8988T (cell line): Measurements from ENCODE around the gene DOP1B.
"Not testable (repeated sequence)": the region's sequence is repeated elsewhere in the genome, so short reads cannot be mapped to it uniquely, and the experiment has no call there.

ENCODE experiments used
- DNase-seq: peaks from one replicate; pipeline ENCODE4 v3.0.0; 2011

The DOP1B gene, protein sequence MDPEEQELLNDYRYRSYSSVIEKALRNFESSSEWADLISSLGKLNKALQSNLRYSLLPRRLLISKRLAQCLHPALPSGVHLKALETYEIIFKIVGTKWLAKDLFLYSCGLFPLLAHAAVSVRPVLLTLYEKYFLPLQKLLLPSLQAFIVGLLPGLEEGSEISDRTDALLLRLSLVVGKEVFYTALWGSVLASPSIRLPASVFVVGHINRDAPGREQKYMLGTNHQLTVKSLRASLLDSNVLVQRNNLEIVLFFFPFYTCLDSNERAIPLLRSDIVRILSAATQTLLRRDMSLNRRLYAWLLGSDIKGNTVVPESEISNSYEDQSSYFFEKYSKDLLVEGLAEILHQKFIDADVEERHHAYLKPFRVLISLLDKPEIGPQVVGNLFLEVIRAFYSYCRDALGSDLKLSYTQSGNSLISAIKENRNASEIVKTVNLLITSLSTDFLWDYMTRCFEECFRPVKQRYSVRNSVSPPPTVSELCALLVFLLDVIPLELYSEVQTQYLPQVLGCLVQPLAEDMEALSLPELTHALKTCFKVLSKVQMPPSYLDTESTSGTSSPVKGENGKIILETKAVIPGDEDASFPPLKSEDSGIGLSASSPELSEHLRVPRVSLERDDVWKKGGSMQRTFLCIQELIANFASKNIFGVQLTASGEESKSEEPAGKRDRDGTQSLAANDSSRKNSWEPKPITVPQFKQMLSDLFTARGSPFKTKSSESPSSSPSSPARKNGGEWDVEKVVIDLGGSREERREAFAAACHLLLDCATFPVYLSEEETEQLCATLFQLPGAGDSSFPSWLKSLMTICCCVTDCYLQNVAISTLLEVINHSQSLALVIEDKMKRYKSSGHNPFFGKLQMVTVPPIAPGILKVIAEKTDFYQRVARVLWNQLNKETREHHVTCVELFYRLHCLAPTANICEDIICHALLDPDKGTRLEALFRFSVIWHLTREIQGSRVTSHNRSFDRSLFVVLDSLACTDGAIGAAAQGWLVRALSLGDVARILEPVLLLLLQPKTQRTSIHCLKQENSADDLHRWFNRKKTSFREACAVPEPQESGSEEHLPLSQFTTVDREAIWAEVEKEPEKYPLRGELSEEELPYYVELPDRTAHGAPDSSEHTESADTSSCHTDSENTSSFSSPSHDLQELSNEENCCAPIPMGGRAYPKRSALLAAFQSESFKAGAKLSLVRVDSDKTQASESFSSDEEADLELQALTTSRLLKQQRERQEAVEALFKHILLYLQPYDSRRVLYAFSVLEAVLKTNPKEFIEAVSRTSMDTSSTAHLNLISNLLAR (N-terminal part only)

DNA sequence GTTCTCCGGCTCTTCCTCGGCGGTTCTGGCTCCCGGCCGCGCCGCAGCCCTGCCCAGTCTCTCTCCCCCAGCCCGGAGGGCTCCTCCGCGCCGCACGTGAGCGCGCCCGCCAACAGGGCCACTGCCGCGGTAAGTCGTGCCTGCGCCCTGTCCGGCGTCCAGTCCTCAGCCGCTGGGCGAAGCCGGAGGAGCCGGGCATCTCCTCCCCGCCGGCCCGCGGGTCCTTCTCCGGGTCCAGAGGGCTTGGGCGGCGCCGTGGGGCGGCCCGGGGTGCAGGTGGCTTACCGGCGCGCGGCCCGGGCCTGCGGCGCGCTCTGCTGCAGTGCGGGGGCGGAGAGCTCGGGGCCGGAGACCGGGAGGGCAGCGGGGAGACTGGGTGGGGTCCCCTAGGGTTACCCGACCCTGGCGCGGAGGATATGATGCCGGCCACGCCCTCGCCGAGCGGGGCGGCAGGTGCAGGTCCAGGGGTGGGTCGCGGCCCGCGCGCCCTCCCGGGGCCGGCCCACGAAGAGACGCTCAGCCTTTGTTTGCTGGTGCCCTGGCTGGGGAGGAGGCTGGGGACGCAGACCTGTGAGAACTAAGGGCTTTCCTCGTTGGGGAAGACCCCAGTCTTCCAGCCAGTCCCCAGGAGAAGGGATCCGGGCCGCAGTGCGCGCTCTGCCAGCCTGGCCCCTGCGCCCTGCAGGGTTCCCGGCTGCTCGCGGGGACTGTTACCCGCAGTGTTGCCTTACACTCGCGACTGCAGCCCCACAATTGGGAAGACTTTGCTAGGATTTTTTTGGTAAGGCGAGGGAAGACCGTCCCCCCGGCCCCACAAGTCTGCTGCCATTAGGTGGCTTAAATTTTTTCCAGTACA lies at the start of gene DOP1B:
TSS of gene DOP1B (plus strand) at position 10 of the 856 bp plus-strand sequence. CDS start 7,910 bp downstream, outside the sequence.
- peak; percentile 26 for DNase-seq

DNA sequence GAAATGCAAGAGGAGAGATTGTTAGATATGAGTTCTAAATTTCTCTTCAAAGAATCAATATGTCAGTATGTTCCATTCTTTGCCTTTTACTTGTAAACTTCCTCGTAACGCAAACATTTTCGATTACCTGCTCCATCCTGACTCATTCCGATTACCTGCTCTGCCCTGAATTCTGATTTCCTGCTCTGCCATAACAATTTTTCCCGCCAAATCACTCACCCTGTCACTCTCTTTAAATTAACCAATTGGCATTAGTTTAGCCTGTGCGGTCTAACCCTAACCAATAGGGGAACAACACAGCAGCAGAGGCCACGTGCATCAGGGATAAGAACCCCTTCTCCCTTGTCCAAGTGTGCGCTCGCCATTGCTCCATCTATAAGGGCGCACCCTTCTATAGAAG lies 46.8 kb upstream of the DOP1B start:
- no peak for DNase-seq

DNA sequence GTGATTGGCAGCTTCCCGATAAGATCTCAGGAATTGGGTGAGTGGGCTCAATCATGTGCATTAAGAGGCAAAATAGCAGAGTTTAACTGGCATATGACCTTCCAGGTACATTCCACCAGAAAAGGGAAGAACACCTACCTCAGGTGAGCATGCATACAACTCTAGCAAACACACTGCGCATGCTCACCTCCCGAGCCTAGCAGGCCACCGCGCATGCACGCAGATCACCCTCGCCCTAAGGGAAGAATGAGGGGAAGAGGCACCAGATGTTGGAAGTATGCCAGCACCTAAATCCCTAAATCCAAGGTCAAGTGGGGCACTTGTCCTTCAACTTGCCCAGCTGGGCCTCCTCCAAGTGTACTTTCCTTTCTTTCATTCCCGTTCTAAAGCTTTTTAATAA lies 45.4 kb upstream of the DOP1B start:
- DNase-seq: no peak

DNA sequence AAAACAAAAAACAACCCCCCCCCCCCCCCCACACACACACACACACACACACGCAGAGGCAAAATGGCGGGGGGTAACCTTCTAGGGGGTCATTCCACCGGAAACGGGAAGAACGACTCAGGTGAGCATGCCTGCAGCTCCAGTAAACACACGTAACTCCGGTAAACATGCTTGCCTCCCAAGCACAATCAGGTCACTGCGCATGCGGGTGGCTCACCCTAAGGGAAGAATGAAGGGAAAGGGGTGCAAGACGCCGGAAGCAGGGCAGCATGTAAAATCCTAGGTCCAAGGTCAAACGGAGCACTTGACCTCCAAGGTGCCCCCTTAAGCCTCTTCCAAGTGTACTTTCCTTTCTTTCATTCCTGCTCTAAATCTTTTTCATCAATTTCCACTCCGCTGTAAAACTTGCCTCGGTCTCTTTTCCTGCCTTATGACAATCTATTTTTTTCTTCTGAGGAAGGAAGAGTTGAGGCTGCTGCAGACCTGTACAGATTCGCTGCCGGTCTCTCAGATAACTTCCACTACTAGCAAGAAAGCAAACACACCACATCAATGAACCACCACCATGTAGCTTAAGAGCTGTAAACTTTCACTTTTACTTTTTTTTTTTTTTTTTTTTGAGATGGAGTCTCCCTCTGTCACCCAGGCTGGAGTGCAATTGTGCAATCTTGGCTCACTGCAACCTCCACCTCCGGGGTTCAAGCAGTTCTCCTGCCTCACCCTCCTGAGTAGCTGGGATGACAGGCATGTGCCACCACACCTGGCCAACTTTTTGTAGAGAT lies 42.8 kb upstream of the DOP1B start:
- no peak for DNase-seq

DNA sequence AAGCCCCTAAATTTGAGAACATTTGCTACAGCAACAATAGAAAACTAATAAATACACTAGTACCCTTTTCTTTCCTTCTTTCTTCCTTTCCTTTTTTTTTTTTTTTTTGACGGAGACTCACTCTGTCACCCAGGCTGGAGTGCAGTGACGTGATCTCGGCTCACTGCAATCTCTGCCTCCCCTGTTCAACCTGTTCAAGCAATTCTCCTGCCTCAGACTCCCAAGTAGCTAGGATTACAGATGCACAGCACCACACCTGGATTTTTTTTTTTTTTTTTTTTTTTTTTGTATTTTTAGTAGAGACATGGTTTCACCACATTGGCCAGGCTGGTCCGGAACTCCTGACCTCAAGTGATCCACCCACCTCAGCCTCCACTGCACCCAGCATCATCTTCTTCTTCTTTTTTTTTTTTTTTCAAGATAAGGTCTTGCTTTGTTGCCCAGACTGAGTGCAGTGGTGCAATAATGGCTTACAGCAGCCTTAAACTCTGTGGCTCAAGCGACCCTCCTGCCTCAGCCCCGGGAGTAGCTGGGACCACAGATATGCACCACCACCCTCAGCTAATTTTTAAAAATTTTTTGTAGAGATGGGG lies 41.4 kb upstream of the DOP1B start:
- DNase-seq: no peak

DNA sequence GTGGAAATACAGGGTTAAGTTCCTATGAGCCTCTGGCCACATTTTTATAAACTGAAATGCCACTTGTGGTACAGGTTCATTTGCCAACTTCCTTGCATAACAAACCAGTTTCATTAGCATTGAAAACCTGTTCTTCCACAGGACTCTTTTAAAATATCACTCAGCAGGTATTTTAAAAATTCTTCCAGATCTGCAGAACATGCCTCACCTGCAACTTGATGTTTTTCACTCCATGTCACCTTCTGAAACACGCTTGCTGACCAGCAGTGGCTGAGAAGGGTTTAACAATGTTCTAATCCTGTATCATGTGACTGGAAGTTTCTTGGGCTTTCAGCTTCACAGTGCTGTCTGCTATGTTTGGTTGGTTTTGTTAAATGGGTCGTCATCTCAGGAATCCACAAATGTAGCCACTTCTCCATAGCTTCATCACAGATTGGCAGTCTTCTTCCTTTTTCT lies 39.3 kb upstream of the DOP1B start:
- no peak for DNase-seq

DNA sequence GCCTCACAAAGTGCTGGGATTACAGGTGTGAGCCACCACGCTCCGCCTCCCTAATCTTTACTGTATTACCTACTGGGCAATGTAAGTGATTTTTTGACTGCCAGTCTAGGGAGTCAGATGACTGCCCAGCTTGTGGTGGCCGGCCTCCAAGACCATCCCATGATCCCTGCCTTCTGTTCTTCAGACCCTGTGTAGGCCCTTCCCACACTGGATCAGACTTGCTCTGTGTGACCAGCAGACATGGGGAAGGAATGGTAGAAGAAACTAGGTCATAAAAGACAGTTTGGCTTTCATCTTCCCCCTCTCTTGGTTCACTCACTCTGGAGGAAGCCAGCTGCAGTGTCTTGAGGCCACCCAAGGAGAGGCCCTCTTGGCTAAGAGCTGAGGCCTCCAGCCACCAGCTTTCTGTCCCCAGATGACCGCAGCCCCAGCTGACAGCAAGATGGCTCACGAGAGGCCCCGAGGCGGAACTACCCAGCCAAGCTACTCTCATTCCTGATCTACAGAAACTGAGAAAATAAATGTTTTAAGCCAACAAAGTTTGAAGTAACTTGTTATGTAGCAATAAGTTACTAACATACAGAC lies 36.2 kb upstream of the DOP1B start:
- no peak for DNase-seq

DNA sequence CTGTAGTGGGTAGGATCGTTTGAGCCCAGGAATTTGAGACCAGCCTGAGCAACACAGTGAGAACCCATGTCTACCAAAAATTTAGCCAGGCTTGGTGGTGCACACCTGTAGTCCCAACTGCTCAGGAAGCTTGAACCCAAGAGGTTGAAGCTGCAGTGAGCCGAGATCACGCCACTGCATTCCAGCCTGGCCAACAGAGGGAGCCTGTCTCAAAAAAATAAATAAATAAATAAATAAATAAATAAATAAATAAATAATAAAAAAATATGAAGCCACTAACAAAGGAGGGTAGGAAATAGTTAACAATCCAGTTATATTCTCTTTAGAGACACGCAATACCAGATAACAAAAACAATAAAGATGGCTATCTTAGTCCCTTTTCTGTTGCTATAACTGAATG lies 33.6 kb upstream of the DOP1B start:
- DNase-seq: no peak

DNA sequence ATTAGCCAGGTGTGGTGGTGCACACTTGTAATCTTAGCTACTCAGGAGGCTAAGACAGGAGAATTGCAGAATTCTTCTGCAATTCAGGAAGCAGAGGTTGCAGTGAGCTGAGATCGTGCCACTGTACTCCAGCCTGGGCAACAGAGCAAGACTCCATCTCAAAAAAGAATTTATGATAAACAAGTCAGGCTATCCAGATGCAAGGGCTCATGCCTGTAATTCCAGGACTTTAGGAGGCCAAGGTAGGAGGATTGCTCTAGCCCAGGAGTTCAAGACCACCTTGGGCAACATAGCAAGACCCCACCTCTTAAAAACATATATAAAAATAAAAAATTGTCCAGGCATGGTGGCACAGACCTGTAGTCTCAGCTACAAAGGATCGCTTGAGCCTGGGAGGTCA lies 32.2 kb upstream of the DOP1B start:
- DNase-seq: no peak

DNA sequence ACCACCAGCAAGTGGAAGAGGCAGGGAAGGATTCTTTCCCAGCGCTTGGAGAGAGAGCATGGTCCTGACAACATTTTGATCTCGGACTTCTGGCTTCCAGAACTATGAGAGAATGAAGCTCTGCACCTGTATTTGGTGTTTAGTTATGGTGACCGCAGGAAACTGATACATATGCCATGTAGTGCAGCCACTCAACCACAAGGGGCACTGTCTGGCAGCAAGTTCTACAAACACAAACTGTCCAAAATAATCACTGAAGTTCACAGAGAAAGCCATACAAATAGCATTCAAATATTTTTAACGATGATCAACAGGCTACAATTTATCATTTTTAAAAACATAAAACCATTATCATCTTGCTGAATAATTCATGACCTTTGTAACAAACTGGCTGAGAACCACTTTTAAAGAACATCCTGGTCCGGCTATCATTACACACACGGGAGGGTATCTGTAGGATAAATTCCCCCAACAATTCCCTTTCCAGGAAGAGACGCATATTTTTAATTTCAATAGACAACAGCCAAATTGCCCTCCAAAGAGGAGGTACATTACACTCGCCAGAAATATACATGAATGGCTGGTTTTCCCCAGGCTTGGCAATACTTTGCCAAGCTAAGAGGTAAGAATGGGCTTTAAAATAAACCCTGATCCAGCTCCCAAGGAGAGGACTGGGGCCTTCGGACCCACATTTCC lies 31.0 kb upstream of the DOP1B start:
- DNase-seq: no peak

DNA sequence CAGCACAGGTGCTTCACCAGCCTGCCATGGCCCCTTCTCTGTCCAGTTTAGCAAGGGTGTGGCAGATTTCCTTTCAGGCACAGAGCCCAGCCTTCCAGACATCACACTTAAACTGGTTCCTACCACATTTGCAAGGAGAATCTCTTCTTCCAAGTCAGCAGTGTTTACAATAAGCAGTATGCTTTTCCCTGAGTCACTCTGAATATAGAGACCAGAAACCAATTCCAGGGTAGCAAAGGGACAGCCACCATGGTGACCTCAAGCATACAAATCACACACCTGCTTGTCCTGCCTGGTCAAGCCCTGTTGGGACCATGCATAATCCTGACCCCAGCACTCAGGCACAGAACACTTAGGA lies 30.4 kb upstream of the DOP1B start:
- no peak for DNase-seq

DNA sequence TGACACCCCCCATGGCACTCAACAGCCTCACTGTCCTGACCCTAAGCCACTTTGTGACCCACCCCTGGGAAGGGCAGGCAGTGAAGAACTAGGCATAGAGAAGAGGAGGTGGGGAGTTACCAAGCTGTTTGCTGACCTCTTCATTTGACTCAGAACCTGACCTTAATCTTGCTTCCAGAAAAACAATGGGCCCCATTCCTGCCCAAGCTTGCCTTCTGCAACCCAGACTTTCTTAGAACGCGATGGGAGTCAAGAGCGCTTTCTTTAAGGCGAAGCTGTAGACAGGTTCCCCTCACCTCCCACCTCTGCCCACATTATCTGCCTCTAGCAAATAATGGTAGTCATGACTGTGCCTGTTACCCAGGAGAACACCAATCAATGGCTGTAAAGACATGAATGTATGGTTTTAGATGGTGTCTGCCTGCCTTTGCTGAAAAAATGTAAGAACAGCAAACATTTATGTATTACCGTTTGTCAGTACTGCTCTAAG lies 30.0 kb upstream of the DOP1B start:
- DNase-seq: no peak

DNA sequence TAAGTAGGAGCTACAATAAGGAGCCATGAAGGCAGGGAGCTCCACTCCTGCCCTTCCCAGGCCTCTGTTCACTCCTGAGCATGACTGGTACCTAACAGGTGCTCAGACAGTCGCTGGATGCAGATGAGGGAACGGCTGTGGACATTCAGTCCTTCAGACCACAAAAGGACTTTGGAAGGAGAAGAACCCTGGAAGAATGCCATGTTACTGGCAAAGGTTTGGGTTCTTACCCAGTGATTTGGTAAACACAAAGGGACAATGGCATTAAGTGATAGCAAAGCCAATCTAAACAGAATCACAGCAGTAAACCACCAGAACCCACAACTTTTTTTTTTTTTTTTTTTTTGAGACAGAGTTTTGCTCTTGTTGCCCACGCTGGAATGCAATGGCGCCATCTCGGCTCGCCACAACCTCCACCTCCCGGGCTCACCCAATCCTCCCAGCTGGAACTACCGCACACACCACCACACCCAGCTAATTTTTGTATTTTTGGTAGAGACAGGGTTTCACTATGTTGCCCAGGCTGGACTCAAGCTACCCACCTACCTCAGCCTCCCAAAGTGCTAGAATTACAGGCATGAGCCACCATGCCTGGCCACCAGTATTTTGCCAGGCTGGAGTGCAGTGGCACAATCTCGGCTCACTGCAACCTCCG lies 29.2 kb upstream of the DOP1B start:
- no peak for DNase-seq

DNA sequence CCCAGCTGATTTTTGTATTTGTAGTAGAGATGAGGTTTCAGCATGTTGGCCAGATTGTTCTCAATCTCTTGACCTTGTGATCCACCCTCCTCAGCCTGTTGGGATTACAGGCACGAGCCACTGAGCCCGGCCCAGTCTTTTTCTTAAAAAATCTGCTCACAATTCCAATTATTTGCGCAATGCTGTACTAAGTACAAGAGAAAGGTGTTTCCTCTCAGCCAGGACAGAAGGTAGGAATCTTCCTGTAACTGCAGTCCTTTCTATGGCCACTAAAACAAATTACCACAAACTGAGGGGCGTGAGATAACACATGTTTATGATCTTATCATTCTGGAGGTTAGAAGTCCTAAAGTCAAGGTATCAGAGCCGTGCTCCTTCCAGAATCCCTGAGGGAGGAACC lies 28.6 kb upstream of the DOP1B start:
- no peak for DNase-seq

DNA sequence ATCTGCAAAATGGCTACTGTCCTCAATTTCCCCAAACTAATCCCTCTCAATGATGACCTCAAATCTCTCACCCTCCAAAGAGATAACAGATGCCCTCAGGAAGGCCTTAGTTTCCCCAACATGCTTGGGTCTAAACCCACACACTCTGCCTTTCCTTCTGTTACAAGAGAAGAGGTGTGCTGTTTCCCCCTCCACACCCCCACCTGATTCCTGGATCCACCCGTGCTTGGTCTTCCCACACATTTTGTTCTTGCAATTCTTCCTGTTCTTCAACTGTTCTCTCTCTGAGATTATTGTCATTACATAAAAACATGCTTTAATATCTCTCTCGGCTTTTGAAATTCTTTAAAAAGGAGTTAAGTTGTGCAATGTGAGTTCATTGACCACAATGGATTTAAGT lies 27.4 kb upstream of the DOP1B start:
- no peak for DNase-seq

DNA sequence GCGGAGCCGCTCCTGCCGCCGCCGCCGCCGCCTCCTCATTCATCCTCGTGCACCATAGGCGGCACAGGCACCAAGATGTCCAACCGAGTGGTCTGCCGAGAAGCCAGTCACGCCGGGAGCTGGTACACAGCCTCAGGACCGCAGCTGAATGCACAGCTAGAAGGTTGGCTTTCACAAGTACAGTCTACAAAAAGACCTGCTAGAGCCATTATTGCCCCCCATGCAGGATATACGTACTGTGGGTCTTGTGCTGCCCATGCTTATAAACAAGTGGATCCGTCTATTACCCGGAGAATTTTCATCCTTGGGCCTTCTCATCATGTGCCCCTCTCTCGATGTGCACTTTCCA lies 26.2 kb upstream of the DOP1B start:
- DNase-seq: not testable (repeated sequence)

DNA sequence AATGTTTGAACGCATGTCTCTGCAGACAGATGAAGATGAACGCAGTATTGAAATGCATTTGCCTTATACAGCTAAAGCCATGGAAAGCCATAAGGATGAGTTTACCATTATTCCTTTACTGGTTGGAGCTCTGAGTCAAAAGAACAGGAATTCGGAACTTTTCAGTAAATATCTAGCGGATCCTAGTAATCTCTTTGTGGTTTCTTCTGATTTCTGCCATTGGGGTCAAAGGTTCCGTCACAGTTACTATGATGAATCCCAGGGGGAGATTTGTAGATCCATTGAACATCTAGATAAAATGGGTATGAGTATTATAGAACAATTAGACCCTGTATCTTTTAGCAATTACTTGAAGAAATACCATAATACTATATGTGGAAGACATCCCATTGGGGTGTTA lies 25.8 kb upstream of the DOP1B start:
- not testable (repeated sequence) for DNase-seq

DNA sequence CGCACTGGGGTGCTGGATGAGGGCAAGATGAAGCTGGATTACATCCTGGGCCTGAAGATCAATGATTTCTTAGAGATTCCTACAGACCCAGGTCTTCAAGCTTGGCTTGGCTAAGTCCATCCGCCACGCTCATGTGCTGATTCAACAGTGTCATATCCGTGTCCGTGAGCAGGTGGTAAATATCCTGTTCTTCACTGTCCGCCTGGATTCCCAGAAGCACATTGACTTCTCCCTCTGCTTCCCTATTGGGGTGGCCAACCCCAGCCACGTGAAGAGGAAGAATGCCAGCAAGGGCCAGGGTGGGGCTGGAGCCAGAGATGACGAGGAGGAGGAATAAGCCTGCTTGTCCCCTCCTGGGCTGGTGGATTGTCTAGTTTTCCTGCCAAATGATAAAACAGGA lies 23.9 kb upstream of the DOP1B start:
- no peak for DNase-seq

DNA sequence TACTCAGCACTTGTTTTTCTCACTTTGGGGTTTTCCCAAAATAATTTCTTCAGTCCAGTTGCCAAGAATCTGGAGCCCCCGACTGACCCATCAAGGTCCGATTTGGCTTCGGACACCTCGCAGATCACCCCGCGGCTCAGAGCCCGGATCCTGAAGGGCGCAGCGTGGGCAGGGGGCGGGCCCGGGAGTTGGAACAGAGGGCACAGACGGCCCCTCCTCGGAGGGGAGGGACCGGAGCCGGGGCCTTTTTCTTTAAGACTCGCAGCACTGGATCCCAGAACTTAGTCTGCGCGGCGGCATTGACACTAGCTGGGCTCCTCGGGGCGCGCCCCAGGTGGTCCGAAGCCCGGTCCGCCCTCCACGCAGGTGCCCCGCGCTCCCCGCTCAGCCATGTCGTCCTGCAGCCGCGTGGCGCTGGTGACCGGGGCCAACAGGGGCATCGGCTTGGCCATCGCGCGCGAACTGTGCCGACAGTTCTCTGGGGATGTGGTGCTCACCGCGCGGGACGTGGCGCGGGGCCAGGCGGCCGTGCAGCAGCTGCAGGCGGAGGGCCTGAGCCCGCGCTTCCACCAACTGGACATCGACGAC lies 21.7 kb upstream of the DOP1B start, which contains the start of gene CBR3:
TSS of gene CBR3 (plus strand) at position 277 of the 588 bp plus-strand sequence. CDS start at position 391, 114 bp downstream.
- DNase-seq: peak; percentile 57
